GM23338 (cell line): ENCODE data around the gene ARL15. TPM values are rescaled to one million over a fixed set of nuclear protein-coding genes. Genes with fewer than 3 reads are reported as not detected.
A peak's percentile ranks its signal among the peaks of the same experiment; 100 is the strongest.

Source experiments
- ATAC-seq: fragments of 200-7000 bp; cut with Tn5 transposase; 3 replicates; pipeline ENCODE4 v1.9.1; 2020
- DNase-seq: peaks from one replicate; pipeline ENCODE4 v3.0.0-alpha.2; 2015; ENCODE audit warnings: low spot score
- H2AFZ ChIP-seq: fragments of 200-600 bp; sonication (generic); 2 replicates; pipeline ENCODE4 v1.8.0; 2016; ENCODE audit warnings: antibody characterized with exemption, mild to moderate bottlenecking, moderate library complexity
- H3F3A ChIP-seq: fragments of 200-600 bp; sonication (generic); replicated peaks from 2 replicates; pipeline ENCODE4 v1.8.0; 2017; ENCODE audit warnings: antibody characterized with exemption, mixed run types, low read depth
- H3K27ac ChIP-seq: fragments of 200-600 bp; sonication (generic); 2 replicates; pipeline ENCODE4 v1.6.1; 2016; ENCODE audit warnings: low read depth
- H3K27me3 ChIP-seq: fragments of 200-600 bp; sonication (generic); 2 replicates; pipeline ENCODE4 v1.8.0; 2016; ENCODE audit warnings: mild to moderate bottlenecking, mixed run types, moderate library complexity; ENCODE audit not compliant: insufficient read depth
- H3K36me3 ChIP-seq: fragments of 200-600 bp; sonication (generic); 2 replicates; pipeline ENCODE4 v1.8.0; 2016; ENCODE audit warnings: mild to moderate bottlenecking; ENCODE audit not compliant: insufficient read depth
- H3K4me1 ChIP-seq: fragments of 200-600 bp; sonication (generic); 2 replicates; pipeline ENCODE4 v1.8.0; 2016; ENCODE audit warnings: mild to moderate bottlenecking, moderate library complexity; ENCODE audit not compliant: insufficient read depth
- H3K4me2 ChIP-seq: fragments of 200-600 bp; sonication (generic); 2 replicates; pipeline ENCODE4 v1.7.1; 2017; ENCODE audit warnings: mixed run types
- H3K4me3 ChIP-seq: fragments of 200-600 bp; sonication (generic); 2 replicates; pipeline ENCODE4 v1.6.1; 2016; ENCODE audit warnings: mixed run types
- H3K79me2 ChIP-seq: fragments of 200-600 bp; sonication (generic); replicated peaks from 2 replicates; pipeline ENCODE4 v1.8.0; 2017; ENCODE audit warnings: mild to moderate bottlenecking; ENCODE audit not compliant: insufficient read depth
- H3K9me2 ChIP-seq: fragments of 200-600 bp; sonication (generic); 2 replicates; pipeline ENCODE4 v1.8.0; 2017; ENCODE audit not compliant: insufficient read depth
- H4K20me1 ChIP-seq: fragments of 200-600 bp; sonication (generic); replicated peaks from 2 replicates; pipeline ENCODE4 v1.8.0; 2017; ENCODE audit warnings: mild to moderate bottlenecking; ENCODE audit not compliant: insufficient read depth
- H3K27ac Mint-ChIP-seq: 2 replicates; pipeline ENCODE4 v1.8.0; 2020; ENCODE audit warnings: inconsistent platforms, mild to moderate bottlenecking, moderate library complexity, mixed read lengths
- H3K27me3 Mint-ChIP-seq: 3 replicates; pipeline ENCODE4 v1.8.0; 2022; ENCODE audit warnings: low read depth, mild to moderate bottlenecking, moderate library complexity, mixed read lengths, inconsistent platforms; ENCODE audit not compliant: insufficient read depth, poor library complexity
- H3K36me3 Mint-ChIP-seq: 3 replicates; pipeline ENCODE4 v1.8.0; 2021; ENCODE audit warnings: low read depth, mild to moderate bottlenecking, inconsistent platforms, moderate library complexity, mixed read lengths
- H3K4me1 Mint-ChIP-seq: 3 replicates; pipeline ENCODE4 v1.8.0; 2020; ENCODE audit warnings: mild to moderate bottlenecking, inconsistent platforms, mixed read lengths
- H3K4me3 Mint-ChIP-seq: 3 replicates; pipeline ENCODE4 v1.8.0; 2021; ENCODE audit warnings: moderate library complexity, mild to moderate bottlenecking, inconsistent platforms, mixed read lengths
- H3K9me3 Mint-ChIP-seq: 3 replicates; pipeline ENCODE4 v1.8.0; 2020; ENCODE audit warnings: moderate library complexity, mild to moderate bottlenecking, inconsistent platforms, mixed read lengths
- CREB1 ChIP-seq: fragments of 250-450 bp; sonication (Bioruptor Pico); IDR thresholded peaks from 2 replicates; pipeline ENCODE4 v1.5.0; 2020; ENCODE audit warnings: low read depth, mild to moderate bottlenecking, moderate library complexity
- CTCF ChIP-seq, 2 experiments: fragments of 200-600 bp in 1 of 2; sonication (generic) in 1 of 2; conservative IDR thresholded peaks; 2 replicates each; pipeline versions ENCODE4 v1.5.1 to v1.6.1; 2016 to 2017; ENCODE audit warnings: antibody characterized with exemption in 2 of 2, low read depth in 2 of 2, mild to moderate bottlenecking in 2 of 2, moderate library complexity in 1 of 2
- ETS1 ChIP-seq: IDR thresholded peaks from 2 replicates; pipeline ENCODE4 v1.6.1; 2016; ENCODE audit warnings: antibody characterized with exemption
- EZH2 ChIP-seq: fragments of 200-600 bp; sonication (generic); IDR thresholded peaks from one replicate; pipeline ENCODE4 v1.8.0; 2017; ENCODE audit warnings: antibody characterized with exemption, mild to moderate bottlenecking, low read depth; ENCODE audit not compliant: unreplicated experiment
- EZH2phosphoT487 ChIP-seq: fragments of 200-600 bp; sonication (generic); IDR thresholded peaks from one replicate; pipeline ENCODE4 v1.8.1; 2018; ENCODE audit warnings: antibody characterized with exemption; ENCODE audit not compliant: unreplicated experiment
- JUNB ChIP-seq: IDR thresholded peaks from one replicate; pipeline ENCODE4 v1.6.1; 2016; ENCODE audit warnings: antibody characterized with exemption; ENCODE audit not compliant: unreplicated experiment
- NANOG ChIP-seq: IDR thresholded peaks from 2 replicates; pipeline ENCODE4 v1.6.1; 2016; ENCODE audit warnings: antibody characterized with exemption, borderline replicate concordance
- POLR2AphosphoS5 ChIP-seq: IDR thresholded peaks from 2 replicates; pipeline ENCODE4 v1.6.1; 2016; ENCODE audit warnings: antibody characterized with exemption, low read depth
- REST ChIP-seq: IDR thresholded peaks from one replicate; pipeline ENCODE4 v1.6.1; 2018; ENCODE audit warnings: antibody characterized with exemption; ENCODE audit not compliant: unreplicated experiment
- STAT1 ChIP-seq: IDR thresholded peaks from one replicate; pipeline ENCODE4 v1.6.1; 2016; ENCODE audit warnings: antibody characterized with exemption; ENCODE audit not compliant: unreplicated experiment
- ZNF114 ChIP-seq: fragments of 250-450 bp; sonication (Bioruptor Pico); IDR thresholded peaks from 2 replicates; pipeline ENCODE4 v1.5.0; 2020; ENCODE audit warnings: mild to moderate bottlenecking, moderate library complexity
- ZNF331 ChIP-seq: fragments of 250-450 bp; sonication (Bioruptor Pico); IDR thresholded peaks from 2 replicates; pipeline ENCODE4 v1.5.0; 2020; ENCODE audit warnings: low read depth, mild to moderate bottlenecking, moderate library complexity
- polyA plus RNA-seq: library from polyadenylated mRNA; unstranded; fragments of >200 nt; fragmentation: Nextera tagmentation; extraction: Ambion mirVana; gene quantifications from 2 replicates; pipeline ENCODE4 v1.2.1, GENCODE V29; 2016
- total RNA-seq: library from RNA; depleted of rRNA; stranded (reverse); fragments of >200 nt; shearing (Covaris generic); gene quantifications from 2 replicates; pipeline ENCODE4 v1.2.3, GENCODE V29; 2014

Gene ARL15
- total and polyA plus RNA-seq, 2 experiments from 2014 or later: 13.0 to 54.0 TPM

GRCh38 chr5:54136516-54137440 is 173.6 kb downstream of the ARL15 start:
- H3K4me2 ChIP-seq: no peak overlapping the region
- H3K9me2 ChIP-seq: no peaks in the 10 kb centered on the region
- no peaks in the 10 kb centered on the region for H4K20me1 ChIP-seq
- no peaks in the 10 kb centered on the region for H3F3A ChIP-seq
- Mint-ChIP-seq H3K27me3 (no peaks in the 10 kb centered on the region), H3K4me1 (no peaks in the 10 kb centered on the region), H3K36me3 (no peaks in the 10 kb centered on the region), H3K4me3 (no peak overlapping the region), H3K27ac (peak overlapping the region; percentile 18), H3K9me3 (no peaks in the 10 kb centered on the region)
- H3K27me3 ChIP-seq: no peaks in the 10 kb centered on the region
- H3K4me3 ChIP-seq: no peak overlapping the region
- H2AFZ ChIP-seq: no peak overlapping the region
- H3K4me1 ChIP-seq: no peaks in the 10 kb centered on the region
- no peak overlapping the region for H3K27ac ChIP-seq
- no peak for DNase-seq
- ATAC-seq: no peak
- no peaks in the 10 kb centered on the region for H3K79me2 ChIP-seq
- no peaks in the 10 kb centered on the region for H3K36me3 ChIP-seq
- TF ChIP-seq STAT1 (no peak), CREB1 (no peak), POLR2AphosphoS5 (no peak)

- no peaks in the 10 kb centered on the region for H4K20me1 ChIP-seq
- H3K79me2 ChIP-seq: no peaks in the 10 kb centered on the region
- Mint-ChIP-seq H3K9me3 (no peaks in the 10 kb centered on the region), H3K27ac (no peak overlapping the region), H3K36me3 (no peaks in the 10 kb centered on the region; the same call in 2 of the 3 replicates), H3K27me3 (no peaks in the 10 kb centered on the region), H3K4me1 (no peaks in the 10 kb centered on the region), H3K4me3 (no peak overlapping the region)
- H3K27ac ChIP-seq: no peak overlapping the region
- ATAC-seq (no peak), DNase-seq (no peak)
- no peaks in the 10 kb centered on the region for H3K9me2 ChIP-seq
- no peaks in the 10 kb centered on the region for H3K36me3 ChIP-seq
- no peaks in the 10 kb centered on the region for H3F3A ChIP-seq
- no peaks in the 10 kb centered on the region for H3K4me1 ChIP-seq
- no peak overlapping the region for H3K4me2 ChIP-seq
- no peak overlapping the region for H3K4me3 ChIP-seq
- H3K27me3 ChIP-seq: no peaks in the 10 kb centered on the region
- H2AFZ ChIP-seq: no peak overlapping the region
- TF ChIP-seq NANOG (no peak), EZH2 (no peak), EZH2phosphoT487 (no peak), JUNB (no peak), POLR2AphosphoS5 (no peak), ZNF331 (CRISPR knock-in tag) (no peak), ZNF114 (CRISPR knock-in tag) (no peak), STAT1 (no peak), ETS1 (no peak), REST (no peak), CTCF (conservative IDR thresholded peaks at IDR 0.05; ENCODE audit: low read depth in 2 of 2) (no peak), CREB1 (no peak)
These were observed 175.3 kb downstream of the ARL15 start for GRCh38 chr5:54135042-54135441.
